ENCODE data around the gene RPS27L. TPM values are rescaled to one million over a fixed set of nuclear protein-coding genes. Genes with fewer than 3 reads are reported as not detected.

RPS27L gene
- total RNA-seq (400 and 482 TPM in 2 replicates), polyA plus RNA-seq (402 and 481 TPM in 2 replicates), polyA minus RNA-seq (ENCODE audit: low replicate concordance) (7.7 and 21.1 TPM in 2 replicates)
- polyA plus RNA-seq (2012) = 535 and 690 TPM in 2 replicates

DNA sequence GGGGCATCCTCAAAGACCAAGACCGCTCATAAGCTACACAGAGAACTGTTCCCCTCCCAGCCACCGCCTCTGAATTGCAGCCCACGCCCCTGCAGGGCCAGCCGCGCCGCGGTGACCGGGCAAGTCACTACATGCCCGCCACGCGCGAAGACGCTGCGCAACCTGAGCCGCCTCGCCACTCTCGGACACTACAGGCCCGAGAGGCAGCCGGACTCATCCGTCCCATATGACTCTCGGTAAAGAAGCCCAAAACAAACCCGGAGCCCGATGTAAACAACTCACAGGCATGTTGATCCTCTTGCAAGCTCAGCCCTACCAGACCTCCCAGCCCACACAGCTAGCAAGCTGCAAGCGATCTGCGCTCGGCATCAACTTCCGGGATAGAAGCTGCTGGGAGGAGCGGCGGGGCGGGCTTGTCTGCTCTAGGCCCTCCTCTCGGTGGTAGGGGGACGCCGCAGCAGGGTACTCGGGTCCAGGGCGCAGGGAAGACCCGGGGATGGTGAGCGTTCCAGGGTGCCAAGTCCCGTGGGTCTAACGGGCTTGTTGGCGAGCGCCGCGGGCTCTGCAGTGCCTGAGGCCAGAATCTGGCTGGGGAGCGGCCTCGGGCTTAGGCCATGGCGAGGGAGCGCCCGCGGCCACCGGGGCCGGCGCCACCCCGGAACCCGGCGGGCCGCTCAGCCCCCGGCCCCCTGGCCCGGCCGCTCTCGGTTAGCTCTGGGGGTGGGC lies at the start of gene RPS27L:
TSS of gene RPS27L (minus strand) at position 360 of the 726 bp plus-strand sequence. CDS start at position 288, 72 bp downstream.
- Histone ChIP-seq H3K79me2 (ENCODE audit: control insufficient read depth, insufficient read depth, low read length) (peaks cover 31% of the 10 kb centered on the region), H3K27me3 (ENCODE audit: control insufficient read depth, insufficient read depth, low read length) (no peaks in the 10 kb centered on the region), H2AFZ (ENCODE audit: low read length) (peak within 1 kb of the TSS; percentile 63), H3K4me1 (ENCODE audit: control insufficient read depth, extremely low read depth, insufficient read depth, low read length) (peaks cover 3% of the 10 kb centered on the region), H3K9me3 (ENCODE audit: control insufficient read depth, insufficient read depth, low read depth, low read length) (no peaks in the 10 kb centered on the region), H4K20me1 (ENCODE audit: control insufficient read depth, extremely low read depth, insufficient read depth, low read length) (no peaks in the 10 kb centered on the region), H3K9ac (ENCODE audit: insufficient read depth, low read length) (peak within 1 kb of the TSS; percentile 88), H3K27ac (ENCODE audit: insufficient read depth, low read length) (peak within 1 kb of the TSS; percentile 90), H3K36me3 (ENCODE audit: control insufficient read depth, insufficient read depth, low read length) (peaks cover 5% of the 10 kb centered on the region), H3K4me2 (ENCODE audit: extremely low read depth, insufficient read depth, low read length) (peak within 1 kb of the TSS; percentile 88), H3K4me3 (replicated peaks in 1 of 4; ENCODE audit: control extremely low read depth in 1 of 4, insufficient read depth in 1 of 4, low read depth in 3 of 4, low read length in 4 of 4) (peak within 1 kb of the TSS; percentile 64 to 85 (median 74))
- DNase-seq (ENCODE audit: low read depth in 2 of 2) = peak; percentile 96
- TF ChIP-seq CTCF (conservative IDR thresholded peaks at IDR 0.05 in 1 of 2, IDR thresholded peaks at IDR 0.05 in 1 of 2; ENCODE audit: low read depth in 1 of 2, low read length in 2 of 2) (no peak), EZH2 (IDR thresholded peaks at IDR 0.05; ENCODE audit: low read length, missing control alignments) (no peak)

- Histone ChIP-seq H3K27ac (ENCODE audit: insufficient read depth, low read length) (no peak overlapping the region), H3K4me2 (ENCODE audit: extremely low read depth, insufficient read depth, low read length) (no peak overlapping the region), H3K4me3 (replicated peaks in 1 of 4; ENCODE audit: control extremely low read depth in 1 of 4, insufficient read depth in 1 of 4, low read depth in 3 of 4, low read length in 4 of 4) (no peak overlapping the region), H3K9me3 (ENCODE audit: control insufficient read depth, insufficient read depth, low read depth, low read length) (no peaks in the 10 kb centered on the region), H3K27me3 (ENCODE audit: control insufficient read depth, insufficient read depth, low read length) (no peaks in the 10 kb centered on the region), H3K4me1 (ENCODE audit: control insufficient read depth, extremely low read depth, insufficient read depth, low read length) (peaks cover 5% of the 10 kb centered on the region), H3K79me2 (ENCODE audit: control insufficient read depth, insufficient read depth, low read length) (peaks cover 53% of the 10 kb centered on the region), H3K36me3 (ENCODE audit: control insufficient read depth, insufficient read depth, low read length) (no peaks in the 10 kb centered on the region), H3K9ac (ENCODE audit: insufficient read depth, low read length) (no peak overlapping the region), H2AFZ (ENCODE audit: low read length) (no peak overlapping the region), H4K20me1 (ENCODE audit: control insufficient read depth, extremely low read depth, insufficient read depth, low read length) (no peaks in the 10 kb centered on the region)
- no peak for DNase-seq (ENCODE audit: low read depth in 2 of 2)
- no peak for TF ChIP-seq EZH2 (IDR thresholded peaks at IDR 0.05; ENCODE audit: low read length, missing control alignments)
- no peak for TF ChIP-seq CTCF (conservative IDR thresholded peaks at IDR 0.05 in 1 of 2, IDR thresholded peaks at IDR 0.05 in 1 of 2; ENCODE audit: low read depth in 1 of 2, low read length in 2 of 2)
Observed at GRCh38 chr15:63206079-63206478, 48.8 kb upstream of the RPS27L start.

DNA sequence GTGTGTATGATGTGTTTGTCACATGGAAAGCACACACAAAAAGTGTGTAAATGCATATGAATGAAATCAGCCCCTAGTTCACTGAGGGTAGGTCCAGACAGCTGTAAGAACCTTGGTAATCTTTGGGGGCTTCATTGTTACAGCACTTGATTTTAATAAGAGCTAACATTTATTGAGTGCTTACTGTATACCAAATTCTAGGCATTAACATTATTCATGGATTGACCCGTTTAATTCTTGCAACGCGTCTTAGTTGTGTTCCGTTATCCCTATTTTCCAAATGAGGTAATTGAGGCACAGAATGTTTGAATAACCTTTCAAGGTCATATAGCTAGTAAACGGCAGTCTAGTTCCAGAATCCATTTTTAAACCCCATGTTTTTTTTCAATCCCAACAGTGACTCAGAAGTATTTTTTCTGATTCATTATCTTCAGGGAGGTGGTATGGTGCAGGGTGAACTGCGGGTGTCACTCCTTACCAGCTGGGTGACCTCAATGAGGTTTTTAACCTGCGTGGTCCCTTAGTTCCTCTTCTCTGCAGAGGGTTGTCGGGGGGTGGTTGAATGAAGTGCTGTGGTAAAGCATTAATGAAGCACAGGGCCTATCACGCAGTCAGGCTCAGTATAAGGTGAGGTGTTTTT lies 46.3 kb upstream of the RPS27L start:
- H4K20me1 ChIP-seq (ENCODE audit: control insufficient read depth, extremely low read depth, insufficient read depth, low read length) = no peaks in the 10 kb centered on the region
- H3K4me1 ChIP-seq (ENCODE audit: control insufficient read depth, extremely low read depth, insufficient read depth, low read length) = peaks cover 7% of the 10 kb centered on the region
- TF ChIP-seq EZH2 (IDR thresholded peaks at IDR 0.05; ENCODE audit: low read length, missing control alignments) (no peak), CTCF (conservative IDR thresholded peaks at IDR 0.05 in 1 of 2, IDR thresholded peaks at IDR 0.05 in 1 of 2; ENCODE audit: low read depth in 1 of 2, low read length in 2 of 2) (no peak)
- H3K4me3 ChIP-seq (replicated peaks in 1 of 4; ENCODE audit: control extremely low read depth in 1 of 4, insufficient read depth in 1 of 4, low read depth in 3 of 4, low read length in 4 of 4) = no peak overlapping the region
- H3K4me2 ChIP-seq (ENCODE audit: extremely low read depth, insufficient read depth, low read length) = no peak overlapping the region
- peaks cover 53% of the 10 kb centered on the region for H3K79me2 ChIP-seq (ENCODE audit: control insufficient read depth, insufficient read depth, low read length)
- H3K27ac ChIP-seq (ENCODE audit: insufficient read depth, low read length) = no peak overlapping the region
- DNase-seq (ENCODE audit: low read depth in 2 of 2) = peak in 1 of 2 donors; percentile 70
- no peaks in the 10 kb centered on the region for H3K27me3 ChIP-seq (ENCODE audit: control insufficient read depth, insufficient read depth, low read length)
- H2AFZ ChIP-seq (ENCODE audit: low read length) = no peak overlapping the region
- H3K9ac ChIP-seq (ENCODE audit: insufficient read depth, low read length) = no peak overlapping the region
- H3K36me3 ChIP-seq (ENCODE audit: control insufficient read depth, insufficient read depth, low read length) = no peaks in the 10 kb centered on the region
- no peaks in the 10 kb centered on the region for H3K9me3 ChIP-seq (ENCODE audit: control insufficient read depth, insufficient read depth, low read depth, low read length)
